Cardiac muscle cell (in vitro differentiated cells and primary cell): ENCODE measurements around the gene LDLRAD4. TPM values are rescaled to one million over a fixed set of nuclear protein-coding genes. Genes with fewer than 3 reads are reported as not detected.

ENCODE experiments used
- DNase-seq, 2 donors: peaks; one replicate each; pipeline versions ENCODE4 v3.0.0 to v3.0.0-alpha.2; 2010 to 2017; ENCODE audit warnings: low read depth in 1 of 2, low spot score in 1 of 2
- H3K27ac ChIP-seq: fragments of 200-600 bp; sonication (generic); 2 replicates; pipeline ENCODE4 v1.5.1; 2016
- H3K27me3 ChIP-seq: fragments of 200-600 bp; sonication (generic); 2 replicates; pipeline ENCODE4 v1.6.0; 2016; ENCODE audit warnings: control low read depth
- H3K36me3 ChIP-seq: fragments of 200-600 bp; sonication (generic); 2 replicates; pipeline ENCODE4 v1.5.1; 2016; ENCODE audit warnings: control low read depth
- H3K4me1 ChIP-seq: fragments of 200-600 bp; sonication (generic); 2 replicates; pipeline ENCODE4 v1.8.1; 2017; ENCODE audit warnings: low read depth, mild to moderate bottlenecking, mixed run types
- H3K4me3 ChIP-seq: fragments of 200-600 bp; sonication (generic); 2 replicates; pipeline ENCODE4 v1.5.1; 2016; ENCODE audit warnings: mild to moderate bottlenecking
- H3K9me3 ChIP-seq: fragments of 200-600 bp; sonication (generic); 2 replicates; pipeline ENCODE4 v1.5.1; 2017; ENCODE audit warnings: low read depth, mild to moderate bottlenecking, control low read depth
- polyA plus RNA-seq: library from polyadenylated mRNA; unstranded; fragments of >200 nt; fragmentation: Nextera tagmentation; extraction: Ambion mirVana; gene quantifications from 2 replicates; pipeline ENCODE4 v1.2.1, GENCODE V29; 2016
- total RNA-seq: library from RNA; depleted of rRNA; stranded (reverse); fragments of >200 nt; gene quantifications from 2 replicates; pipeline ENCODE4 v1.2.3, GENCODE V29; 2016
- TF ChIP-seq, protein P1 (sequence below): IDR thresholded peaks from 2 replicates; pipeline ENCODE4 v1.5.1; 2012; ENCODE audit warnings: low read depth, mild to moderate bottlenecking, low read length

The LDLRAD4 gene
- total and polyA plus RNA-seq, 2 experiments from 2014 or later = 10.5 to 11.5 TPM

DNA sequence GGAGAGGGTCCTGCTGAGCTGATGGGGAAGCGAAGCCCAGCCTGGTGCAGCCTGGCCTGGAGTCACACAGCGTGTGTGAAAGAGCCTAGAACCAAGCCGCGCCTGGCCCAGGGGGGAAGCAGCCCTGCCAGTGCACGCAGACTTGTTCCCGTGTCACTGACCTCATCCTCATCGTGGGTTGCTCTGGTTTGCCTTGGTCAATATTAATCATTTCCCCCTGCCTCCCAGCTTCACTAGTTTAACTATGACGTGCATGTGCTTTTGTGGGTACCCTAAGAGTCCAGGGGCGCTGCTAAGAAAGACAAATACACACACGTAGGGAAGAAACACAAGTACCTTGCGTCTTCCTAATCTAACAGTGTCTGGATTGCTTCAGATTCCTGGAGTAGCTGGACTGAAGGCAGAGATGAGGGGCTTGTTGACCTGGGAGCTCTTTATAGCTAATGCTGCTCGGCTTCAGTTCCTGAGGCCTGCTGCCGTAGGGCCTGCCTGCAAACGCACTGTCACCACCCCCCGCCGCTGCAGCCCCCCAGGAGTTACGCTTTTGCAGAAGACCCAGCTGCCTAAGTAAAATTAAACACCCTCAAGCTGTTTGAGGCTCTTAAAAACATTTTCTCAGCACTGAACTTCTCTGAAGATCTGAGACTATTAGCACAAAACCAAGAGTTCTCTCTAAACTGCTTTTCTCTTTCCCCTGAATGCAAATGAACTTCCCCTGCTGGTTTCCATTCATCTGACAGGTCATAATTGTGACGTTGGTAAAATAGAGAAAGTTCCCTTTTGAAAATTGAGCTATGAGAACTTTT is 348.6 kb downstream of the LDLRAD4 start:
- H3K27ac ChIP-seq = peak overlapping the region; percentile 89
- TF ChIP-seq, protein P1, sequence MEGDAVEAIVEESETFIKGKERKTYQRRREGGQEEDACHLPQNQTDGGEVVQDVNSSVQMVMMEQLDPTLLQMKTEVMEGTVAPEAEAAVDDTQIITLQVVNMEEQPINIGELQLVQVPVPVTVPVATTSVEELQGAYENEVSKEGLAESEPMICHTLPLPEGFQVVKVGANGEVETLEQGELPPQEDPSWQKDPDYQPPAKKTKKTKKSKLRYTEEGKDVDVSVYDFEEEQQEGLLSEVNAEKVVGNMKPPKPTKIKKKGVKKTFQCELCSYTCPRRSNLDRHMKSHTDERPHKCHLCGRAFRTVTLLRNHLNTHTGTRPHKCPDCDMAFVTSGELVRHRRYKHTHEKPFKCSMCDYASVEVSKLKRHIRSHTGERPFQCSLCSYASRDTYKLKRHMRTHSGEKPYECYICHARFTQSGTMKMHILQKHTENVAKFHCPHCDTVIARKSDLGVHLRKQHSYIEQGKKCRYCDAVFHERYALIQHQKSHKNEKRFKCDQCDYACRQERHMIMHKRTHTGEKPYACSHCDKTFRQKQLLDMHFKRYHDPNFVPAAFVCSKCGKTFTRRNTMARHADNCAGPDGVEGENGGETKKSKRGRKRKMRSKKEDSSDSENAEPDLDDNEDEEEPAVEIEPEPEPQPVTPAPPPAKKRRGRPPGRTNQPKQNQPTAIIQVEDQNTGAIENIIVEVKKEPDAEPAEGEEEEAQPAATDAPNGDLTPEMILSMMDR = no peak
- no peaks in the 10 kb centered on the region for H3K9me3 ChIP-seq
- H3K4me3 ChIP-seq = no peak overlapping the region
- DNase-seq = peak in 1 of 2 donors; percentile 67
- H3K4me1 ChIP-seq = peaks cover 36% of the 10 kb centered on the region
- no peaks in the 10 kb centered on the region for H3K36me3 ChIP-seq
- H3K27me3 ChIP-seq = no peaks in the 10 kb centered on the region

- H3K4me1 ChIP-seq = peaks cover 25% of the 10 kb centered on the region
- no peak for DNase-seq
- H3K27me3 ChIP-seq = no peaks in the 10 kb centered on the region
- no peak overlapping the region for H3K4me3 ChIP-seq
- TF ChIP-seq, protein P1 = no peak
- no peaks in the 10 kb centered on the region for H3K36me3 ChIP-seq
- H3K27ac ChIP-seq = no peak overlapping the region
- H3K9me3 ChIP-seq = no peaks in the 10 kb centered on the region
Observed at GRCh38 chr18:13568443-13569392, 350.2 kb downstream of the LDLRAD4 start.

- Histone ChIP-seq H3K4me1 (peaks cover 20% of the 10 kb centered on the region), H3K4me3 (no peak overlapping the region), H3K36me3 (no peaks in the 10 kb centered on the region), H3K27me3 (no peaks in the 10 kb centered on the region), H3K9me3 (no peaks in the 10 kb centered on the region), H3K27ac (no peak overlapping the region)
- no peak for DNase-seq
- TF ChIP-seq, protein P1 = no peak
Observed at GRCh38 chr18:13570216-13570615, 351.7 kb downstream of the LDLRAD4 start.

DNA sequence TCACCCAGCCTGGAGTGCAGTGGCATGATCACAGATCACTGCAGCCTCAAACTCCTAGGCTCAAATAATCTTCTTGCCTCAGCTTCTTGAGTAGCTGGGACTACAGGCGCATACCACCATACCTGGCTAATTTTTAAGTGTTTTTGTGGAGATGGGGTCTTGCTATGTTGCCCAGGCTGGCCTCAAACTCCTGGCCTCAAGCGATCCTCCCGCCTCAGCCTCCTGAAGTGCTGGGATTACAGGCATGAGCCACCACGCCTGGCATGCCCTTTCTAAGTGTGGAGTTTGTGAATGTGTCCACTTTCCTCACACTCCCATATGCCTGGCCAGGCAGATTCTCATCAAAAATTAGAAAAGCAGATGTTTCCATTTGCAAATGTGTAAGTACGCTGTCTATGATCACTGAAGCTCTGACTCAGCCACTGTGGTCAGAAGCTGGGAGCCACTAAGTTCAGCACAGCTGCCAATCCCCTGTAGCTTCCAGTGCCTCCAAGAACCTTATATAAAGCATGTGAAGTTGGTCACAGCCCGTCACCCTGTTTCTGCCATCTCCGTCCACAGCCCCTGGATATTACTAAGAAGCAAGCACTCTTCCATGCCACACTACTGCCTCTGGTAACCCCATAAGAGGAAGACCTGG is 352.4 kb downstream of the LDLRAD4 start:
- H3K4me3 ChIP-seq = no peak overlapping the region
- H3K9me3 ChIP-seq = no peaks in the 10 kb centered on the region
- no peak overlapping the region for H3K27ac ChIP-seq
- peaks cover 20% of the 10 kb centered on the region for H3K4me1 ChIP-seq
- TF ChIP-seq, protein P1 = no peak
- no peaks in the 10 kb centered on the region for H3K36me3 ChIP-seq
- no peaks in the 10 kb centered on the region for H3K27me3 ChIP-seq
- no peak for DNase-seq

GRCh38 chr18:13572148-13572547 is 353.6 kb downstream of the LDLRAD4 start:
- Histone ChIP-seq H3K27me3 (no peaks in the 10 kb centered on the region), H3K36me3 (no peaks in the 10 kb centered on the region)

More at GRCh38 chr18:13572148-13572547, 353.6 kb downstream of the LDLRAD4 start:
- no peak overlapping the region for H3K4me3 ChIP-seq
- peaks cover 14% of the 10 kb centered on the region for H3K4me1 ChIP-seq
- H3K27ac ChIP-seq = no peak overlapping the region
- H3K9me3 ChIP-seq = no peaks in the 10 kb centered on the region
- TF ChIP-seq, protein P1 = no peak
- no peak for DNase-seq
